GM18909 (cell line): Measurements from ENCODE around the gene TAS1R2.

Experiments used
- ATAC-seq: cut with Tn5 transposase; IDR thresholded peaks from one replicate; pipeline ENCODE4 v1.9.1; 2021; ENCODE audit warnings: mild to moderate bottlenecking; ENCODE audit not compliant: unreplicated experiment, poor library complexity

Gene TAS1R2

DNA sequence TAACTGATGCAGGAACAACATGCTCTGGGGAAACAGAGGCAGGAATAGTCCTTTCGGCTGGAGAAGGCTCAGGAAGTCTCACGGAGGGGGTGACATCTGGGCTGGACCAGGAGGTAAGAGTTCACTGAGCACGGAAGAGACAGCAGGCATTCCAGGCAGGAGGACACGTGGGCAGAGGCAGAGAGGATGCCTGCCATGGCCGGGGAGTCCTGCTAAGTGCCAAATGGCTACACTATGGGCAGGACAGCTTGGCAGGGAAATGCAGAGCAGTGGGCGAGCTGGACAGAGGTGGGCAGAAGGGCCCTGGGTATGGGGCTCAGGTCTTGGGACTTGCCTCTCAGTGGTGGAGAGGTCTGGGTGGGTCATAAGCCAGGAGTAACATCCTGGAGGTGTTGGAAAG lies 25.3 kb upstream of the TAS1R2 start:
- no peak for ATAC-seq

DNA sequence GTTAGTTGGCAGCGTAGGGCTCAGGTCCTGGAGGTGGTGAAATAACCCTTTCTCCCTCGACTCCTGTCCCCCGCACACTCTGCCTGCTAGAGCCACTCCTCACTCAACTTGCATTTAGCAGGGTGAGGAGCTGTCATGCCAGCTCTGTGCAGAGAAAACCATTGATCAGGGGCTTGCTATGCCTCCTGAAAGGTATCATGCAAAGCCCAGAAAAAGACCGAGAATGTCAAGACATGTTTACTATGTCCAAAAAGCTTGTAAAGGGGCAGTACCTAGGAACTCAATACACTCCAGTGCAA lies 24.9 kb upstream of the TAS1R2 start:
- ATAC-seq, result no peak

DNA sequence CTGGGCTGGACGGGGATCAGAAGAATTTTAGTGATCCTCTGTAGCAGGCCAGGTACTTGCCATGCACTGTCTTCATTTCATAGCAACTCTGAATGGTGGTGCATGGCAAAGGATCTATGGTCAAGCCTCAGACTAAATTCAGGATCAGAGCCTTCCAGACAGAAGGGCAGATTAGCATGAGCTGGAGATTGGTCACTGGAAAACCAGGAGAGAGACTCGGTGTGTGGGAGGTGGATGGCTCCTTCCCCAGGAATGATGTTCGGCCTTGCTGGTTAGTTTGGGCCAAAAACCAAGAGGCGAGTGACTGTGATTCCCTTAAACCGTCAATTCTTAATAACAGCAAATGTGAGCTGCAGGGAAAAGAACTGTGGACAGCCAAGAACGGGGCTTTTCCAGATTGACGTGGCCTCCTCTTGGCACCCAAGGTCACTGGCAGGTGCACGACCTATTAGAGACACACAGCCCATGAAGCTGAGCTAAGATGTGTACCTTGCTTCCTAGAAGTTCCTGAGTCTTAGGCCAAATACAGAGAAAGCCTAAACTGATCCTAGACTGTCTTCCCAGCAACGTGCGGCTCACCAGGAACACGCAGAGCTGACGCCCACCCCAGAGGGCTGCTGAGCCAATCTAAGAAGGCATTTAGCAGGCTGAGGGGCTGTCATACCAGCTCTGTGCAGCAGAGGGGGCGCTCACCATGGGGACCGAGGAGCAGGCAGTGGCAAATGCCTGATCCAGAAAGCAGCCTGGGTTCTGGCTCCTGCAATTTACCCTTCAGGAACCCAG lies 24.4 kb upstream of the TAS1R2 start:
- no peak for ATAC-seq

DNA sequence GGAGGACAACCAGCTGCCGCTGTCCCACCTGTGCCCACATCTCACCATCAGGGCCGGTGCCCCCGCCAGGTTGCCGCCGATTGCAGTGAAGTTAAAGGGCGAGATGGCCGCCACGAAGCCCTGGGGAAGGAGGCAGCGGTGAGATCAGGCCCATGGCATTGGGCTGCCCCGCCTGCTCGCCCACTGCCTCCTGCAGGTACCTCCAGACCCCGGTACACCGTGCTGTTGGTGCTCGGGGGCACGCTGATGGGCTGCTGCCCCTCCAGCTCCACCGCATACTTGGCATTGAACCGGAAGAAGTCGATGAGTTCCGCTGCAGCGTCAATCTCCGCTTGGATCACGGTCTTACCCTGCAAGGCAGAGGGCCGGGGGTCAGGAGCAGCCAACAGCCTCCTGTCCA lies 23.6 kb upstream of the TAS1R2 start:
- ATAC-seq, result no peak

DNA sequence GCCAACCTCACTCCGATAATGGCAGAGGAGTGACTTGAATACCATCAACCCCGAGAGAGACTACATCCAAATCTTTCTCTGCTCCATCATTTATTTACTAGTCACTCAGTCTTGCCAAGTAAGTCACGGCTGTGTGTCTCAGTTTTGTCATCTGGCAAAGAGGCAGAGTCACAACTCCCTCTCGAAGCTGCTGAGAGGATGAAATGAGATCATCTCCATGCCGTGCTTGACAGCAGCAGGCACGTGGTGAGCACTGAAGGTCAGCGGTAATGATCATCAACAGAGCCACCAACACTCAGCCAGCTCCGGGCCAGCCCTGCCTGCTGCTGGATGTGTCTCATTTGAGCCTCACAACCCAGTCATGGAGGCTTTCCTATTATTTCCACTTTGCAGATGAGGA lies 23.0 kb upstream of the TAS1R2 start:
- ATAC-seq, result no peak

DNA sequence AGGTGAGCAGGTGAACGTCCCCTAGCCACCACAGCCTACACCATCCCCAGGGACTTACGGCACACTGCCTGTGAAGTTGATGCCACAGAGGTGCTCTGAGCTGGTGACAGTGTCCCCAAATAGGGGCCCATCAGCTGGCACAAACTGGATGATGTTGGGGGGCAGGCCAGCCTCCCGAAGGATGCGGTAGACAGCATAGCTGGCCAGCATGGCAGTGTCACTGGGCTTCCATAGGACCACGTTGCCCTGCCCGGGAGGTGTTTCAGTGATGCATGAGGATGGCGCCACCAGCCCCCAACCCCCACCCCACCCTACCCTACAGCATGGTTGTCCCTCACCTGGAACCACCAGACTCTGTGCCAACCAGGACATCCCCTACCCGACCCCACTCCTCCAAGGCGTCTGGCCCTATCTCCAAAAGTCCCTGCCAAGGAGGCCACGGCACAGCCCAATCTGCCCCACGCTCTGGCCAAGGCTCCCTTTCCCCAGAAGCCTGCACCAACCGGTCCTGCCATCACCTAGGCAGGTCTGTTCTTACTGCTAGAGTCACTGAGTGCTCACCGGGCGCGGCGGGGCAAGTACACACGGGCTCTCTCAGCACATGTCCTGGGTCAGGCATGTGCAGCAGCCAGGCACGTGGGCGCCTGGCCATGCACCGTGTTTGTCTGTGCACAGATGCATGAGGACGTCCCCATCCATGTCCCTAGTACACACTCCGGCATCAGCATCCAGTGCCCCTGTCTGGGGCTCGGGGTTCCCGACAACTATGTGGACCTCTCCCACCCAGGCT lies 22.4 kb upstream of the TAS1R2 start:
- ATAC-seq, result no peak

DNA sequence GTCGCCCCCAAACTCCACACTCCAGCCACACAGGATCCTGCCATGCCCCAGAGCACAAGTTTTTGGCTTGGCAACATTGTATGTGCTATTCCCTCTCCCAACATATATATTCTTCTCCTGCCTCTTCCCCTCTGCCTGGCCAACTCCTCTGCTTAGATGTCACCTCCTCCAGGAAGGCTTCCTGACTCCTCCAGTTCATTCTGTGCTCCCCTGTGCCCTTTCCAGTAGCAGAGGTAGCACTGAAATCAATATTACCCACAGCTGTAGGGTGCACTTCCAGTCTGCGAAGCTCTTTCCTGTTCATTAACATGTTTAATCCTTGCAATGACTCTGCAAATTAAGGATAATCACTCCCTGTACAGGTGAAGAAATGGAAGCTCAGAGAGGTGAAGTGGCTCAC lies 21.7 kb upstream of the TAS1R2 start:
- no peak for ATAC-seq

DNA sequence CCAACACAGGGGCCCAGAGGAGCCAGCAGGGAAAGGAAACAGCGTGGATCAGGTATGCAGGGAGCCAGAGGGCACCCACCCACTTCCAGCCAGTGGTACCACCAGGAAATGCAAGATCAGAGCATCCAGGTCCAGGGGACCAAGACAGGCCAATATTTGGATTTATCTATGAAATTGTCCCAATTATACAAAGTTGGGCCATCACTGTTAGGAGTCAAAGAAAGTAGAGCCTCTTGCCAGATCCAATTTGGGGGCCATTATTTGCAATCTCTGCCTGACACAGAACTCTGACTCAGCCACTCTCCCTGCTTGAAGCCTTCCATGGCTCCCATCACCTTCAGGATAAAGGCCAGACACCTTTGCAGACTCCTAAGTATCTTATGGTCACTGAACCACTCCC lies 21.1 kb upstream of the TAS1R2 start:
- no peak for ATAC-seq

DNA sequence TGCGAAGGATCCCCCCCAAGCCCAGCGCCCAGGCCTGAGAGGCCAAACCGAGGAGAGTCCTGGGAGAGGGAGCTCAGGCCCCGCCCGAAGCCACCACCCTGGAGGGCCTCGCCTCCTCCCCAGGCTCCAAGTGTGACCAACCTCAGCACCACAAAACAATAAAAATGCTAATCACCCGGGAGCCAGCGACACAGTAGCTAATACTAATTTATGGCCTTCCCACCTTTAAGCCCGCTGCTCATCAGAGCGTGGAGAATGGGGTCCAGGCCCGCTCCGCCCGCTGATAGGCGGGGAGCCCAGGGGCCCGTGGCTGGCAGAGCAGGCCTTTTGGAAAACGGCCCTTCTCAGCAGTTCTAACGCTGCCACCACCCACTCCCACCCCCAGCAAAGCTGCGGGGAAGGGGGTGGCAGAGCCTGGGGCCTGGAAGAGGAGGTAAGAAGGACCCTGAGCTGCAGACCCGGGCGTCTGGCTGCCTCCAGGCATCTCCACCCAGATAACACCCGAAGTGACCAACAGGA lies 20.4 kb upstream of the TAS1R2 start:
- ATAC-seq, result no peak

DNA sequence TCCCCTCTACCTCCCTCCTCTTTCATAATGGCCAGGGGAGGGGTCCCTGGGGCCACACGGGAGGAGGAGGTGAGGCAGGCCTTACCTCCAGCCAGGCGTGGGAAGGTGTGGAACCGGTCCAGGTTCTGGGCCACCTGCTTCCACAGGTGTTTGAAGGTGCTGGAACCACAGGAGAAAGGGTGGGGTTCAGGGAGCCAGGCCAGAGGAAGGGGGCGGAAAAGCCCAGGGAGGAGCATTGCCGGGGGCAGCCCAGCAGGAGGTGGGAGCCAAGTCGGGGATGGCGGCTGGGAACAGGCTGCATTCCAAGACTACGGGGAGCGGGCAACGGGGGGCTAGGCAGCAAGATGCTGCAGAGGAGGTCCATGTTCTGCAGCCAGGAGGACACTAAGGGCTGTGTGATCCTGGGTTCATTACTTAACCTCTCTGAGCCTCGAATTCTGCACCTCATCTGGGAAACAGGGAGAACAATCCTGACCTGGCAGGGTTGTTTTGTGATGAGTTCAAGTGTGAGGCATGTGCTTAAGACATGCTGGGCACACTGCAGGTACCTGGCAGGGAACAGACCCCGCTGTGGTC lies 19.8 kb upstream of the TAS1R2 start:
- no peak for ATAC-seq

DNA sequence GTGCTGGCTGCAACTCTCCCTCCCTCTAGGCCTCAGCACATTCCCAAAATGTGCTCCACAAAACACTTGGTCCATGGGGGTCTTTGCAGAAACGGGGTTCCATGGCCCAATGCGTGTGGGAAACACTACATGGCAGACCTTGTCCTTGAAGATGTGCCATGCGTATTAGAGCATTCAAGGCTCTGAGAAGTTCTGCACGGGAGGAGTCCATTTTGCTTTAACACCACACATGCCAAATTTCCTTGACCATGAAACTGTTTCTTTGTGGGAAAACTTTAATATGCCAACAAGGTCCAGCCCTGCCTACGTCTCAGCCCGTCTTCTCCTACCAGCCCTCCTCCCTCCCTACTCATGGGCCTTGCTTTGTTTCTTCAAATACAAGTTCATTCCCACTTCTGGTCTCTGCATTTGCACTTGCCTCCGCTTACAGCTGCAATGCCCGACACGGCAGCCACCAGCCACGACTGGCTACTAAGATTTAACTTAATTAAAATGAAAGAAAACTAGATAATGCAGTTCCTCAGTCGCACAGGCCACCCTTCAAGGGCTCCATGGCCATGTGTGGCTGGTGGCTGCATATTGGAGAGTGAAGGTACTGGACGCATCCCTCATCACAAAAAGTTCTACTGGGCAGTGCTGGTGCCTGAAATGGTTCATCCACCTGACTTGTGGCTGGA lies 19.2 kb upstream of the TAS1R2 start:
- no peak for ATAC-seq

DNA sequence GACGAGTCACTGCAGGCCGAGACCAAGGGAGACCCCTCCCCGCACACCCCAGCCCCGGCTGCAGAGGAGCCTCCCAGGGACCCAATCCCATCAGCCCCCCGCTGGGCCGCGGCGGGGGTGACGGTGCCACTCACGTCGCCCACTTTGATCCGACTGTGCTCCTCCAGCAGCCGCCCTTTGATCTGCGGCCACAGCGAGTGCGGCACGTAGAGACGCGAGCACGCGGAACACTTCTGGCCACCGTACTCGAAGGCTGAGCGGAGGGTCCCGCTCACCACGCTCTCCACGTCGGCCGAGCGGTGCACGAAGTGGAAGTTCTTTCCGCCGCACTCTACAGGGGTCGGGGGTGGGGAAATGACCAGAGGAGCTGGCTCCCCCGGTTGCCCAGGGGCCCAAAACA lies 17.8 kb upstream of the TAS1R2 start:
- no peak for ATAC-seq

DNA sequence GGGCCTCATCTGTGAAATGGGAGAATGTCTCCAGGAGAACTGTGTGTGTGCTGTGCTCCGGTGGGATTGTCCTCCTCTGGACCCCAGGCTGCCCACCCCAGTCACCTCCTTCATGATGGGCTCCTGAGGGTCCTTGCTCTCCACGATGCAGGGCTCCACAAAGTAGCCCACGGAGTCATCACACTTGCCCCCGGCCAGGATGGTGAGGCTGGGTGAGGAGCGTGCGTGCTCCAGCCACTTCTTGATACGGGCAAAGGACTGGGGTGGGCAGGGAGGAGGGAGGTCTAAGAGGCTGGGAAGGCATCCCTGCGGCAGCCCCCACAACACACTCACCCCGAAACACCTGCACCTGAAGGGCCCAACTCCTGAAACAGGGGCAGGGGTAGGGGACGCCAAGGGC lies 16.8 kb upstream of the TAS1R2 start:
- no peak for ATAC-seq

DNA sequence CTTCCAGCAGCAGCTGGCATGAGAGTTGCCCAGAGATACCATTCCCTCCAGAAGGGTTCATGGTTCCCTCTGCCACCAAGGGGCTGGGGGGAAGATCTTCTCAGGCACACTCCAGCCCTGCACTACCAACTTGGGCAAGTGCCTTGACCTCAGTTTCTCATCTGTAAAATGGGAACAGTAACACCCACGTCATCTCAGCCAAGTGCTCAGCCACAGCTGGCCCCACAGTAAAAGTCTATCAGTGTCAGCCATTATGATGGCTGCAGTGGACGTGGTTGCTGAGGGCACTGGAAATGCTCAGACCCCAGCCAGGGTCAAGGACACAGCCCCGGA lies 16.3 kb upstream of the TAS1R2 start:
- ATAC-seq, result no peak

DNA sequence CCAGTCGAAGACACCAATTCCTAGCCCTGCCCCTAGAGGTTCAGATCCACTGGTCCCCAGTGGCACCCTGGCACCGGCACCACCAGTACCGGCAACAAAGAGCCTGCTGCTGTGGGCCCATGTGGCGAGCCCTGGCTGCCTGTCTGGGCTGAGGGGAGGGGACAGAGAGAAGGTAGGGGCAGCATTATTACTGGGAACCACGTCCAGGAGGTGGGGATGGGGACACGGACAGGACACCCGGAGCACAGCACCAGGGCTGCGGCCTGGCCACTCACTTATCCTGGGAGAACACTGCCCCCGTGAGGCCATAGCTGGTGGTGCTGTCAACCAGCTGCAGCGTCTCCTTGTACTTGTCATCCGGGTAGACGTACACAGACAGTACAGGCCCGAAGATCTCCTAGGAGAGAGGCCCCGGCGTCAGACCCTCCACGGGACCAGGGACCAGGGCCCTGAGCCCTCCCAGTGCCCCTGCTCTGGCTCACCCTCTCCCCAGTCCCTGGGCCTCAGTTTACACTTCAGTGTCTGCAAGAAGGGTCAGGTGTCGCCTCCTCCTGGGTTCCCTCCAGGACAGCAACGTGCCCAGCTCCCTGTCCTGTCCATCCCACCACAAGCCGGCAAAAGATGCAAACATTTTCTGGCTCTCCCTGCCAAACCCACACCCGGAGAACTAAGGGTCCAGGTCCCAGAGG lies 15.8 kb upstream of the TAS1R2 start:
- ATAC-seq, result no peak

DNA sequence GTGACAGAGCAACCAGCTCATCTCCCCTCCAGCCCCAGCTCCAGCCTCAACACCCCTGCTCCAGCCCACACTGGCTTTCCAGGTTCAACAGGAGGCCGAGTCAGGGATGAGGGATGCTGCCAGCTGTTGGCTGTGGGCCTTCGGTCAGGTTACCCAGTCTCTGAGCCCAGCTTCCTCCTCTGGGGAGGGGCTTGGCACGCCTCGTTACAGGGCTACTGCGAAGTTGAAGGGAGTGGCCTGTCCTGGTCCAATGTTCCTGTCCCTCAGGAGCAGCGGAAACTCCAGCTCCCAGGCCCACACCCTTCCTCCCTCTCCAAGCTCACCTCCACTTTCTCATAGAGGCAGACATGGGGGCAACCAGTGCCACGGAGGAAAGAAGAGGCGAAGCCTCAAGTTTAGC lies 15.1 kb upstream of the TAS1R2 start:
- no peak for ATAC-seq

DNA sequence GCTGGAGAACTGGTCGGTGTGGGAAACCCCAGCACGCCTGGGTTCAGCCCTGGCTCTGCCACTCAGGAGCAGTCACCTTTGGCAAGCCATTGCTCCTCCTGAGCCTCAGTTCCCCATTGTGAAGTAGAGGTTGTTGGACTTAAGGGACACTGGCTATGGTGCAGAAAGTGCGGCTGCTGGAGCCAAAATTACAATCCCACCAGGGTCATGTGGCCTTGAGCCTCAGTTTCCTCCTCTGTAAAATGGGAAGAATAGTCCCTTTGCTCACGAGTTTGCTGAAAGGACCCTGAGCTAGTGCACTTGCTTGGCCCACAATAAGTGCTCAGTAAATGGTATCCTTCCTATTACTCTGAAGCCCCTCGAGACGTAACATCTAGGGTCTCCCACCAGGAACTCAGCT lies 14.6 kb upstream of the TAS1R2 start:
- no peak for ATAC-seq

DNA sequence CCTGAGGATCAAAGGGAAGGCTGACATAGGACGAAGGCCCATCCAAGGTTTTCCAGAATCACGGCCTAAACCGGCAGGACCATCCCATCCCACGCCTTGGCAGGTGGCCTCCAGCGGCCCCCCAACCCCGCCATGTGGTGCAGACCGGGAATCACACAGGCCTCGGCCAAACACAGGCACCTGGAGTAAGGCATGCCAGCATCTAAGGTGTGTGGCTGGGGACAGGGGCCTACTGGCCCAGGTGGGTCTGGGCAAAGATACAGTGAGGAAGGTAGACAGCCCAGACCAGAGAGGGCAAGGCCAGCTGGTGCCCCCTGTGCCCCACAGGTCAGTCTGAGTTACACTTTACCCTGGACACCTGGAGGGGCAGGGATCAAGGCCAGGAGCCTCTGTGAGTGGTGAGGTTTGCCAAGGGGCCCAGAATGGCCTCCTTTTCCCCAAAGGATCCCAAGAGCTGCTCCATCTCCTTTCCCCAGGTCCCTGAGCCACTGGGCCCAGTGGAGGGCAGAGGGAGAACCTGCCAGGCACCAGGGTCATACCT lies 12.7 kb upstream of the TAS1R2 start:
- no peak for ATAC-seq

DNA sequence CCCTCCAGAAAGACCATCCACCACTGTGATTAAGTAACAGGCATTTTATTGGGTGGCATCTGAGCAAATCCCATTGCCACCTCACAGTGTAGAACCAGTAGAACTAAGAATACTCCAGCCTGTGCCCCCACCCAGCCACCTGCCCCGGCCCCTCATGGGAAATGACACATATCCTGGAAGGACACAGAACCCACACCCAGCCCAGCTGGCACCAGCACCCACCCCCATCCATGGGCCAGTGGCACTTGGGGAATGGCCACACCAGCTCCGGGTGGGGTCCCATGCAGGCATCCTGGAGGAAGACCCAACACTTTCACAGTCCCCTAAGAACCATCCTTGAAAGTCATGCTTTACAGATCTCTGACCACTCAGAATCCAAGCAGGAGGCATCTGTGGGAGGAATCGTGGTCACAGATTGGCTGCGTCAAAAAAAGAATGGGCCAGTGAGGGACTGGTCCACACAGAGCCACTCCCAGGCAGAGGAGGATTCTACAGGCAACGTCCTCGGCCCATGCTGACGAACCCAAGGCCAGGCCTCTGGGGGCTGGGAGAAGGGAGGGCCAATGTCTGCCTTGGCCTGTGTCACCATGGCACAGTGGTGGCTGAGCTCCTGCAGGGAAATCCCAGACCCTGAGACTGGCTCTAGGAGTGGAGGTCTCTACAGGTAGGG lies 12.1 kb upstream of the TAS1R2 start:
- no peak for ATAC-seq

DNA sequence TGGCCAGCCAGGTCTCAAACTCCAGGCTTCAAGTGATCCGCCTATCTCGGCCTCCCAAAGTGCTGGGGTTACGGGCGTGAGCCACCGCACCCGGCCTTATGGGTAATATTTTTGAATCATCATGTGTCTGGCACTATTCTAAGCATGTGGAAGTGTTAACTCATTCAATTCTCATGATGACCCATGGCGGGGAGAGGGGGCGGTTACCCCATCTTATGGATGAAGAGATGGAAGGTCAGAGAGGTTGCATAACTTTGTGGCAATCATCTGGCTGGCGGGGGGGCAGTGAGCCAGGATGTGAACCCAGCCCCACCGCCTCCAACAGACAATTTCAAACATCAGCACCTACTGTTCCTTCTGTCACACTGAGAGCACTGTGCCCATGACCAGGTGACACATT lies 11.5 kb upstream of the TAS1R2 start:
- ATAC-seq, result no peak
